ENCODE data around the gene TMEM232.
"Not testable (repeated sequence)": the region's sequence is repeated elsewhere in the genome, so short reads cannot be mapped to it uniquely, and the experiment has no call there.

The TMEM232 gene

DNA sequence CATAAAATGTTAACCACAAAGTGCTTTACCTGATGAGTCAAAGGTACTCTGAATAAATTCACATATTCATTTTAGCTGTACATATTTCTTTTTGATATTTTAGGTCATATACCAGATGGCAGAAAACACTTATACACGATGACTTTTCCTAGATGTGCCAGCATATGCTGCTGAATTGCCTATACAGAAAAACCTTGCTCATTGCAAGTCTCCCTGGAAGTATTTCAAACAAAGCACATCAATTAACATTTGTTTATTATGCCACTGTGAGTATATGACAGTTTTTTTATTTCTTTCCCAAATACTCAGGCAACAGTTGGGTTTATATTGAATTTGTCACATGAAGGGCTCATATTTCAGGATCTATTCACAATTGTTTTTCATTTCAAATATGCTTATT is 180.8 kb downstream of the TMEM232 start:
- H3K36me3 Mint-ChIP-seq (ENCODE audit: low read depth): no peaks in the 10 kb centered on the region
- no peak overlapping the region for H3K4me3 Mint-ChIP-seq
- no peak overlapping the region for H3K27ac Mint-ChIP-seq
- H3K9me3 Mint-ChIP-seq: no peaks in the 10 kb centered on the region
- TF ChIP-seq, protein P1, sequence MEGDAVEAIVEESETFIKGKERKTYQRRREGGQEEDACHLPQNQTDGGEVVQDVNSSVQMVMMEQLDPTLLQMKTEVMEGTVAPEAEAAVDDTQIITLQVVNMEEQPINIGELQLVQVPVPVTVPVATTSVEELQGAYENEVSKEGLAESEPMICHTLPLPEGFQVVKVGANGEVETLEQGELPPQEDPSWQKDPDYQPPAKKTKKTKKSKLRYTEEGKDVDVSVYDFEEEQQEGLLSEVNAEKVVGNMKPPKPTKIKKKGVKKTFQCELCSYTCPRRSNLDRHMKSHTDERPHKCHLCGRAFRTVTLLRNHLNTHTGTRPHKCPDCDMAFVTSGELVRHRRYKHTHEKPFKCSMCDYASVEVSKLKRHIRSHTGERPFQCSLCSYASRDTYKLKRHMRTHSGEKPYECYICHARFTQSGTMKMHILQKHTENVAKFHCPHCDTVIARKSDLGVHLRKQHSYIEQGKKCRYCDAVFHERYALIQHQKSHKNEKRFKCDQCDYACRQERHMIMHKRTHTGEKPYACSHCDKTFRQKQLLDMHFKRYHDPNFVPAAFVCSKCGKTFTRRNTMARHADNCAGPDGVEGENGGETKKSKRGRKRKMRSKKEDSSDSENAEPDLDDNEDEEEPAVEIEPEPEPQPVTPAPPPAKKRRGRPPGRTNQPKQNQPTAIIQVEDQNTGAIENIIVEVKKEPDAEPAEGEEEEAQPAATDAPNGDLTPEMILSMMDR (IDR thresholded peaks at IDR 0.05): no peak
- DNase-seq: no peak
- no peaks in the 10 kb centered on the region for H3K27me3 Mint-ChIP-seq (ENCODE audit: low read depth, poor library complexity)
- H3K4me1 Mint-ChIP-seq: no peaks in the 10 kb centered on the region

DNA sequence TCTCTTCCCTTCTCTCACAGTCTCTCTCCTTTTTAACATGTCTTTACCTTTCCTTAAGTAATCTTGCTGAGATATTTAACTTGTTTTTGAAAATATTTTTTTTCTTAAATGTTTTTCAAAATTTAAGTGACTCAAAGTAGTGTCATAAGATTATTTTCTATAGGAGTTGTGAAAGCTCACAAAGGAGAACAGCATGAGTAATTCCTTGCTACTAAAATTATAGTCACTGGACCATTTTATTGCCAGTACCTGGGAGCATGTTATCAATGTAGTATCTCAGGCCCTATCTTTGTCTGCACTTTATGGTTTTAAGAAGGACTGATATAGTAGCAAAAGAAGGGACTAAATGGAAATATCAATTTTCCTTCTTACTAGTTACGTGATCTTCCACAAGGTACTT is 181.9 kb downstream of the TMEM232 start:
- no peak overlapping the region for H3K4me3 Mint-ChIP-seq
- H3K27ac Mint-ChIP-seq: no peak overlapping the region
- H3K36me3 Mint-ChIP-seq (ENCODE audit: low read depth): no peaks in the 10 kb centered on the region
- no peaks in the 10 kb centered on the region for H3K9me3 Mint-ChIP-seq
- H3K27me3 Mint-ChIP-seq (ENCODE audit: low read depth, poor library complexity): no peaks in the 10 kb centered on the region
- H3K4me1 Mint-ChIP-seq: no peaks in the 10 kb centered on the region
- no peak for DNase-seq
- TF ChIP-seq, protein P1 (IDR thresholded peaks at IDR 0.05): no peak

DNA sequence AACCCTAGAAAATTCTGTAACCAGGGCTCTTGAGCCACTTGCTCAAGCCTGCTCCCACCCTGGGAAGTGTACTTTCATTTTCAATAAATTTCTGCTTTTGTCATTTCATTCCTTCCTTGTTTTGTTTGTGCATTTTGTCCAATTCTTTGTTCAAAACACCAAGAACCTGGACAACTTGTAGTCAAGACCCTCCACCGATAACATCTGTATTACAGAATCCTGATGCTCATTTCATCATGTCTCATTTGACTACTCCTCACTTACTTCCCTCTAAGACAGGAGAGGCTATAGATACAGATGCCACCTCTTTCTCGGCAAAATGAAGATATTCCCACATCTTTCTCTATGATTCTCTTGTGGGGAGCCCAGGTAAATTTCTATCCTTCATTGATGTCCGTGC is 183.5 kb downstream of the TMEM232 start:
- DNase-seq: no peak
- Mint-ChIP-seq H3K4me1 (no peaks in the 10 kb centered on the region), H3K27ac (no peak overlapping the region), H3K36me3 (ENCODE audit: low read depth) (no peaks in the 10 kb centered on the region), H3K9me3 (no peaks in the 10 kb centered on the region), H3K4me3 (no peak overlapping the region), H3K27me3 (ENCODE audit: low read depth, poor library complexity) (no peaks in the 10 kb centered on the region)
- TF ChIP-seq, protein P1 (IDR thresholded peaks at IDR 0.05): no peak

DNA sequence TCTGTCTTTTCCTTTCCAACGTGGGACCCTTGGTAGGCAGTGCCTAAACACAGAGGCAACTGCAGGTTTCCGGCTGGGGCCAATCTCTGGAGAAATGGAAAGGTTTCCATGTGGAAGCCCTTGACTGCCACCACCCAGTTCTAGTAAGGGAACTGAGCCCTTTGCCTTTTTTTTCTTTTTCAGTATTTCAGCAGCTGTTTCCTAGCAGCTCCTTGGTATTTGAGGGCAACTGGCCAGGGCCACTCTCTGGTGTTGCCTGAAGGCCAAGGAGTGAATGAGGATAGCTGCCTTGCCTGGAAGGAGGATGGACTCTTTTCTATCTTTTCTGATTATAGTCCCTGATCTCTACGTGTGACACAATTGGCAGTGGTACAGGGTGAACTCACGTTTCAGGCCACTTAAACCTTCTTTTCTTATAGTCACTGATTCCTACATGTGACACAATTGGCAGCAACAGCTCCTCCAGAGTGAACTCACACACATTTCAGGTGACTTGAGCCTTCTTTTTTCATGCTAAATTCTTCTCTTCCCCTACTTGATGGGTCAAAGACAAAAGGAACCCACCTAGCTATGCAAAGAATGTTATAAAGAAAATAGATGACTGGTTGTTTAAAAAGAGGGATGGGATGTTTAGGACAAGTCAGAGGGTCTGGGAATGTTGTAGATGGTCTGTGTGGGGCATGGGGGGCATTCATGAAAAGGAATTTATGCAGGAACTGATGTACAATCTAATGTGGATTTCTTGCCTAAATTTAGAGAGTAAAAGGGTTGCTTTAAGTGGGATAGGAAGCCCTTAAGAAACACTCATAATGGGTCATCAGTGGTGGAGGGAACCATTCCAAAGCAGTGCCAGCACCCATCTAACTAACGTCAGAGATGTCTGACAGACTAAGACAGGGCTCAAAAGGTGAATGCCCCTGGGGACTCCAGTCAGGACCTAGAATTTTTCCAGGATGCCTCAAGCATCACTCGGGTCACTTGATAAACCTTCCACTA is 190.1 kb downstream of the TMEM232 start:
- Mint-ChIP-seq H3K36me3 (ENCODE audit: low read depth) (no peaks in the 10 kb centered on the region), H3K27ac (no peak overlapping the region), H3K9me3 (no peaks in the 10 kb centered on the region), H3K4me3 (no peak overlapping the region), H3K4me1 (no peaks in the 10 kb centered on the region), H3K27me3 (ENCODE audit: low read depth, poor library complexity) (peaks cover 4% of the 10 kb centered on the region)
- TF ChIP-seq, protein P1 (IDR thresholded peaks at IDR 0.05): no peak
- DNase-seq: no peak

DNA sequence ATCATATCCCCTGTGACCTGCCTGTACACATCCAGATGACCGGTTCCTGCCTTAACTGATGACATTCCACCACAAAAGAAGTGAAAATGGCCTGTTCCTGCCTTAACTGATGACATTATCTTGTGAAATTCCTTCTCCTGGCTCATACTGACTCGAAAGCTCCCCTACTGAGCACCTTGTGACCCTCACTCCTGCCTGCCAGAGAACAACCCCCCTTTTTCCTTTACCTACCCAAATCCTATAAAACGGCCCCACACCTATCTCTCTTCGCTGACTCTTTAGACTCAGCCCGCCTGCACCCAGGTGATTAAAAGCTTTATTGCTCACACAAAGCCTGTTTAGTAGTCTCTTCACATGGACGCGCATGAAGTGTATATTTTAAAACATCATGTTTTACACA is 191.3 kb downstream of the TMEM232 start:
- H3K36me3 Mint-ChIP-seq (ENCODE audit: low read depth); H3K4me1 Mint-ChIP-seq; DNase-seq; H3K4me3 Mint-ChIP-seq; H3K9me3 Mint-ChIP-seq; H3K27ac Mint-ChIP-seq; H3K27me3 Mint-ChIP-seq (ENCODE audit: low read depth, poor library complexity): not testable (repeated sequence)

DNA sequence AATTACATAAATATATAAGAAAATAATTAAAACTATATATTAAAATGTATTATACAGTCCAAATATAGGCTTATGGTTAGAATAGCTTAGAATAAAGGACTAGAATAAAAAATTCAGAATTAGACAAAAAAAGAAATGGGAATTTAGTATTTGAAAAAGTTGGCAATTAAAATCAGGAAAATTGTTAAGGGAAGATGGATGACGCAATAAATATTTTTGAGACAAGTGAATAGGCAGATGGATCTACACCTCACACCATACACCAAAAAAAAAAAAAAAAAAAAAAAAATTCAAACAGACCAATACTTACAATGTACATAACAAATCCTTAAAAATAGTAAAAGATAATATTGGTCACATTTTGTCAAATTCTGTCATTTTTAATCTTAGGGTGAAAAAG is 200.7 kb downstream of the TMEM232 start:
- no peaks in the 10 kb centered on the region for H3K27me3 Mint-ChIP-seq (ENCODE audit: low read depth, poor library complexity)
- DNase-seq: no peak
- H3K36me3 Mint-ChIP-seq (ENCODE audit: low read depth): no peaks in the 10 kb centered on the region
- no peaks in the 10 kb centered on the region for H3K4me1 Mint-ChIP-seq
- TF ChIP-seq, protein P1 (IDR thresholded peaks at IDR 0.05): no peak
- no peak overlapping the region for H3K27ac Mint-ChIP-seq
- no peak overlapping the region for H3K4me3 Mint-ChIP-seq
- peaks cover 15% of the 10 kb centered on the region for H3K9me3 Mint-ChIP-seq

All from nephron progenitor cell (in vitro differentiated cells).